OCI-LY3 (cell line): ENCODE measurements around the gene FAM13A.

Experiments used
- H2AFZ ChIP-seq: fragments of 200-600, 300-600 bp; shearing (Covaris generic); 2 replicates; pipeline ENCODE4 v1.6.0; 2014; ENCODE audit warnings: antibody characterized with exemption, low read depth, low read length
- H3K27ac ChIP-seq: fragments of 200-600, 300-600 bp; sonication (generic); 2 replicates; pipeline ENCODE4 v1.5.1; 2014; ENCODE audit warnings: mild to moderate bottlenecking, low read length, moderate library complexity, mixed read lengths
- H3K27me3 ChIP-seq: fragments of 200-600, 300-600 bp; sonication (generic); 2 replicates; pipeline ENCODE4 v1.6.1; 2014; ENCODE audit warnings: low read depth, low read length, mixed read lengths
- H3K36me3 ChIP-seq: fragments of 200-600, 300-600 bp; sonication (generic); replicated peaks from 2 replicates; pipeline ENCODE3; 2014; ENCODE audit warnings: low read depth, low read length, mixed read lengths
- H3K4me1 ChIP-seq: fragments of 300-600, 200-600 bp; sonication (generic); 2 replicates; pipeline ENCODE4 v1.6.1; 2014; ENCODE audit warnings: low read length, mixed read lengths
- H3K4me2 ChIP-seq: fragments of 200-600, 300-600 bp; sonication (generic); 2 replicates; pipeline ENCODE4 v1.6.1; 2014; ENCODE audit warnings: low read length, mixed read lengths
- H3K4me3 ChIP-seq: fragments of 300-600, 200-600 bp; sonication (generic); 2 replicates; pipeline ENCODE4 v1.5.1; 2014; ENCODE audit warnings: antibody characterized with exemption, mild to moderate bottlenecking, low read length, moderate library complexity
- H3K79me2 ChIP-seq: fragments of 300-600, 200-600 bp; shearing (Covaris generic); 2 replicates; pipeline ENCODE4 v1.6.1; 2014; ENCODE audit warnings: mild to moderate bottlenecking, low read length, mixed read lengths
- H3K9ac ChIP-seq: fragments of 300-600, 200-600 bp; shearing (Covaris generic); 2 replicates; pipeline ENCODE4 v1.6.0; 2014; ENCODE audit warnings: mild to moderate bottlenecking, low read length, moderate library complexity
- H3K9me3 ChIP-seq: fragments of 200-600, 300-600 bp; shearing (Covaris generic); 2 replicates; pipeline ENCODE4 v1.6.1; 2014; ENCODE audit warnings: low read length, mixed read lengths; ENCODE audit not compliant: insufficient read depth
- H4K20me1 ChIP-seq: fragments of 200-600, 300-600 bp; sonication (generic); 2 replicates; pipeline ENCODE4 v1.6.1; 2016; ENCODE audit warnings: low read length, mixed read lengths; ENCODE audit not compliant: insufficient read depth
- EZH2phosphoT487 ChIP-seq: fragments of 200-600 bp; shearing (Covaris generic); IDR thresholded peaks from 2 replicates; pipeline ENCODE4 v1.6.1; 2018; ENCODE audit warnings: antibody characterized with exemption, mixed run types, low read depth
- TF ChIP-seq, protein P1 (sequence below): fragments of 200-600, 300-600 bp; sonication (generic); IDR thresholded peaks from 2 replicates; pipeline ENCODE4 v1.5.1; 2014; ENCODE audit warnings: antibody characterized with exemption, low read length, low read depth

FAM13A gene

DNA sequence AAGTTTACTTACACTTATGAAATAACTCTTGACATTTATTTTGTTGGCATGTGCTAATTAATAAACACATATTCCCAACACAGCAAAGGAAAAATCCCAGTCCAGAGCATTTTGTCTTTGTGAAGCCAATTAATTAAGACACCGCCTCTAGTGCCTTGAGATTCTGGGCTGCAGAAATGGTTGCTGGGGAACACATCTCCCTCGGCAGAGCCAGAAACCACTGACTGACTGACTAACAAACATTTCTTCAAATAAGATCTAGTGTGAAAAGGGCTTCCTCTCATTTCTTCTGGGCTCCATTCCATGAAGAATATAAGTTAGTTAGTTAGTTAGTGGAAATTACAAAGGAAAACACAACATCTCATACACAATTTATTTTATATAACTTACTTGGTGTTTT lies 331.0 kb downstream of the FAM13A start:
- Histone ChIP-seq H3K36me3 (peaks cover 5% of the 10 kb centered on the region), H3K4me2 (no peak overlapping the region), H3K9ac (no peak overlapping the region), H3K4me3 (no peak overlapping the region), H3K27ac (no peak overlapping the region), H3K27me3 (no peaks in the 10 kb centered on the region), H3K9me3 (no peaks in the 10 kb centered on the region), H3K79me2 (no peaks in the 10 kb centered on the region), H3K4me1 (no peaks in the 10 kb centered on the region), H2AFZ (no peak overlapping the region), H4K20me1 (no peaks in the 10 kb centered on the region)
- TF ChIP-seq, protein P1, sequence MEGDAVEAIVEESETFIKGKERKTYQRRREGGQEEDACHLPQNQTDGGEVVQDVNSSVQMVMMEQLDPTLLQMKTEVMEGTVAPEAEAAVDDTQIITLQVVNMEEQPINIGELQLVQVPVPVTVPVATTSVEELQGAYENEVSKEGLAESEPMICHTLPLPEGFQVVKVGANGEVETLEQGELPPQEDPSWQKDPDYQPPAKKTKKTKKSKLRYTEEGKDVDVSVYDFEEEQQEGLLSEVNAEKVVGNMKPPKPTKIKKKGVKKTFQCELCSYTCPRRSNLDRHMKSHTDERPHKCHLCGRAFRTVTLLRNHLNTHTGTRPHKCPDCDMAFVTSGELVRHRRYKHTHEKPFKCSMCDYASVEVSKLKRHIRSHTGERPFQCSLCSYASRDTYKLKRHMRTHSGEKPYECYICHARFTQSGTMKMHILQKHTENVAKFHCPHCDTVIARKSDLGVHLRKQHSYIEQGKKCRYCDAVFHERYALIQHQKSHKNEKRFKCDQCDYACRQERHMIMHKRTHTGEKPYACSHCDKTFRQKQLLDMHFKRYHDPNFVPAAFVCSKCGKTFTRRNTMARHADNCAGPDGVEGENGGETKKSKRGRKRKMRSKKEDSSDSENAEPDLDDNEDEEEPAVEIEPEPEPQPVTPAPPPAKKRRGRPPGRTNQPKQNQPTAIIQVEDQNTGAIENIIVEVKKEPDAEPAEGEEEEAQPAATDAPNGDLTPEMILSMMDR = no peak
- no peak for TF ChIP-seq EZH2phosphoT487

DNA sequence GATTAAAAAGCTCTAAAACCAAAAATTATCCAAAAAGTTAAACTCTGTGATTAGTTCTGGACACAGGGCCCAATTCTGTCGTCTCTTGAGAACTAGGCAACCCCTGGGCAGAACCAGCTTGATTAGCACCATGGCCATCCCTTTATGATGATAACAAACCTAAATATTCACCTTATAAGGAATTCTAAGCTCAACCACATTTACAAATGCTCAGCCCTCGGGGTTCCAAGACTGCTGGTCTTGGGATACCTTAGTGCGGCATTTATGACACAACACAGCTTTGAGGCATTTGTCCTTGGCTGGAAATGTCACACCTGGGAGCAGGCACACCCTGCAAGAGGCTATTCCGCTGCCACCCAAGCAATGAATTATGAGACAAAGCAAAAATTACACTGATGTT lies 331.8 kb downstream of the FAM13A start:
- H2AFZ ChIP-seq = no peak overlapping the region
- no peak overlapping the region for H3K4me2 ChIP-seq
- no peaks in the 10 kb centered on the region for H3K4me1 ChIP-seq
- H4K20me1 ChIP-seq = no peaks in the 10 kb centered on the region
- H3K4me3 ChIP-seq = no peak overlapping the region
- no peaks in the 10 kb centered on the region for H3K79me2 ChIP-seq
- H3K27me3 ChIP-seq = no peaks in the 10 kb centered on the region
- peaks cover 5% of the 10 kb centered on the region for H3K36me3 ChIP-seq
- no peaks in the 10 kb centered on the region for H3K9me3 ChIP-seq
- H3K27ac ChIP-seq = no peak overlapping the region
- no peak overlapping the region for H3K9ac ChIP-seq
- TF ChIP-seq, protein P1 = no peak
- no peak for TF ChIP-seq EZH2phosphoT487

DNA sequence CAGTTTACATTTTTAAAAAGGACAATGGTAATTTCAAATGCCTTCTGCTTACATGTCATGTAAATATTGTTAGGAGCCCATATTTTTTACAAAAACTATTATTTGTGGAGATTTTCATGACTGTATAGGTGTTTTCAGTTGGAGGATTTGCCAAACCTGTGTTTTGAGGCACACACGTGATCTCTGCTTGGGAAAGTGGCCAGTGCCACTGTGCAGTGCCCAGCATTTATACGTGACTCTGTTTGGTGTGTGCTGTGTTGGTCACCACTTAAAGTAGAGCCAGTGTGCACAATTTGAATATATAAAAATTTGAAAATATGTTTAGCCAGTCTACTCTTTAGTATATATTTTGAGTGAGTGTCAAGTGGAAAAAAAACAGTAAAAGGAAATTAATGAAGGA lies 332.6 kb downstream of the FAM13A start:
- H3K36me3 ChIP-seq = peaks cover 5% of the 10 kb centered on the region
- H3K4me1 ChIP-seq = no peaks in the 10 kb centered on the region
- TF ChIP-seq, protein P1 = no peak
- no peak for TF ChIP-seq EZH2phosphoT487
- no peak overlapping the region for H3K4me3 ChIP-seq
- H2AFZ ChIP-seq = no peak overlapping the region
- H4K20me1 ChIP-seq = no peaks in the 10 kb centered on the region
- no peak overlapping the region for H3K27ac ChIP-seq
- no peak overlapping the region for H3K9ac ChIP-seq
- H3K9me3 ChIP-seq = no peaks in the 10 kb centered on the region
- no peak overlapping the region for H3K4me2 ChIP-seq
- H3K27me3 ChIP-seq = no peaks in the 10 kb centered on the region
- no peaks in the 10 kb centered on the region for H3K79me2 ChIP-seq

DNA sequence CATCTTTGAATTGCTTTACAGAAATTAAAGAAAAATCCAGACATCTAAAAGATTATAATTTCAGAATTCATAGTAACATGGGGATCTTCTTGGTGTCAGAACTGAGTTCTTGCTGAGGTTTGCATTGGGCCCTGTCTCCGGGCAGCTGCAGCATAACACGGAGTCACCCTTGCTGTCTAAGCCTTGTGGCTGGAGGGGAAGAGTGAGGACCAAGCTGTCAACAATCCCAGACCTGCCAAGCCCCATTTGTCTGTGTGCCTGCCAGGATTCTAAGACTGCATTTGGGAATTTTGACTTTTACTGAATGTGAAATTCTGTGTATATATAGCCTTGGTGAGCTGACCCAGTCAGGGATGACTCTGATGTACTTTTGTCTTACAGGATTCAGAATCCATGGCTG lies 334.2 kb downstream of the FAM13A start:
- peaks cover 15% of the 10 kb centered on the region for H3K36me3 ChIP-seq
- peaks cover 11% of the 10 kb centered on the region for H3K9me3 ChIP-seq
- no peak overlapping the region for H3K9ac ChIP-seq
- no peak overlapping the region for H3K4me3 ChIP-seq
- H2AFZ ChIP-seq = no peak overlapping the region
- H3K27ac ChIP-seq = no peak overlapping the region
- H3K27me3 ChIP-seq = no peaks in the 10 kb centered on the region
- no peaks in the 10 kb centered on the region for H3K79me2 ChIP-seq
- TF ChIP-seq EZH2phosphoT487 = no peak
- TF ChIP-seq, protein P1 = no peak
- H3K4me1 ChIP-seq = no peaks in the 10 kb centered on the region
- H3K4me2 ChIP-seq = no peak overlapping the region
- no peaks in the 10 kb centered on the region for H4K20me1 ChIP-seq
